H1 (cell line): Measurements from ENCODE around the gene KRT72. TPM values are rescaled to one million over a fixed set of nuclear protein-coding genes. Genes with fewer than 3 reads are reported as not detected.

Experiments
- BCL11A ChIP-seq, 2 experiments: IDR thresholded peaks; one replicate each; pipeline ENCODE4 v1.6.1; 2011; ENCODE audit warnings: low read depth in 2 of 2, low read length in 2 of 2, mild to moderate bottlenecking in 2 of 2
- BRCA1 ChIP-seq: IDR thresholded peaks from 2 replicates; pipeline ENCODE4 v1.6.1; 2012; ENCODE audit warnings: low read depth, low read length, improper control_type of control experiment
- E2F6 ChIP-seq: IDR thresholded peaks from 2 replicates; pipeline ENCODE4 v1.6.1; 2012; ENCODE audit warnings: inconsistent platforms
- KDM1A ChIP-seq: fragments of 200-600, 300-600 bp; sonication (generic); IDR thresholded peaks from 2 replicates; pipeline ENCODE4 v1.7.1; 2016; ENCODE audit warnings: mild to moderate bottlenecking, low read length, borderline replicate concordance
- NANOG ChIP-seq: IDR thresholded peaks from 2 replicates; pipeline ENCODE4 v1.6.1; 2011; ENCODE audit warnings: low read length, low read depth, mild to moderate bottlenecking, inconsistent platforms; ENCODE audit not compliant: insufficient read depth, poor library complexity, severe bottlenecking
- RXRA ChIP-seq: IDR thresholded peaks from 2 replicates; pipeline ENCODE4 v1.6.1; 2011; ENCODE audit warnings: low read depth, mild to moderate bottlenecking, low read length, moderate library complexity; ENCODE audit not compliant: insufficient read depth
- polyA plus RNA-seq, 7 experiments: library from polyadenylated mRNA; depleted of rRNA in 3 of 7; stranded (reverse) in 5 of 7; unstranded in 2 of 7; fragments of >200 nt in 5 of 7; fragments of 200-250 nt in 2 of 7; gene quantifications; 1 replicate in 5 of 7; 2 replicates in 1 of 7; 4 replicates in 1 of 7; pipeline versions ENCODE4 v1.2.1 to v1.2.3, GENCODE V29; 2011 to 2013; ENCODE audit warnings: missing spikeins in 2 of 7, mixed read lengths in 2 of 7
- total RNA-seq: library from RNA; stranded (reverse); fragmentation: NEBNext Ultra II Directional; extraction: Animal tissue kit (Norgen Biotek cat#: 25700); gene quantifications from 2 replicates; pipeline ENCODE4 v1.2.1, GENCODE V29; 2021

KRT72 gene
- total and polyA plus RNA-seq, 2 of the 8 experiments (the other 6 are each of a cell fraction or from before 2014, with no cell fraction given), result not detected

- no peak for TF ChIP-seq BCL11A (IDR thresholded peaks at IDR 0.05; ENCODE audit: low read depth in 2 of 2, low read length in 2 of 2)
- TF ChIP-seq RXRA, result no peak
- no peak for TF ChIP-seq KDM1A
- TF ChIP-seq E2F6, result no peak
- no peak for TF ChIP-seq BRCA1
- no peak for TF ChIP-seq NANOG
- TF ChIP-seq, all 59 proteins: peak for 0
Observed at GRCh38 chr12:52627395-52628110, 26.3 kb upstream of the KRT72 start (continued).
